HL-60/S4 treated with phorbol 12-myristate 13-acetate at 8.2 ng/mL for 4 days and 3 days (cell line): ENCODE results near the gene CFDP1.
"Not testable (repeated sequence)": the region's sequence is repeated elsewhere in the genome, so short reads cannot be mapped to it uniquely, and the experiment has no call there.

Experiments used
- in situ Hi-C: fragments of 300-500 bp; cut with MboI; formaldehyde crosslinking; loops from 2 replicates; pipeline ENCODE4 v1.15.0; 2022; ENCODE audit warnings: low sequenced_read_pairs

Gene CFDP1

GRCh38 chr16:75272097-75272551, 161.2 kb downstream of the CFDP1 start:
- in situ Hi-C loops, result no loop called here

GRCh38 chr16:75271441-75272096, 161.7 kb downstream of the CFDP1 start:
- in situ Hi-C loops, result no loop called here

DNA sequence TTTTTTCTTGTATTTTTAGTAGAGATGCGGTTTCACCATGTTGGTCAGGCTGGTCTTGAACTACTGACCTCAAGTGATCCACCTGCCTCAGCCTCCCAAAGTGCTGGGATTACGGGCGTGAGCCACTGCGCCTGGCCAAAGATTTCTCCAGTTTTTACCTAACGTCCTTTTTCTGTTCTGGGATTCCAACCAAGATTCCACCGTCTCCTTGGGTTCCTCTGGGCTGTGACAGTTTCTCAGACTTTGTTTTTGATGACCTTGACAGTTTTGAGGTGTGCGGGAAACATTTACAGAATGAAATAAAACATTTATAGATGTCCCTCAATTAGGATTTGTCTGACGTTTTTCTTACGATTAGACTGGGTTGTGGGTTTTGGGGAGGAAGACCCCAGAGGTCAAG, 163.9 kb downstream of the CFDP1 start:
- in situ Hi-C loops, result not testable (repeated sequence)

DNA sequence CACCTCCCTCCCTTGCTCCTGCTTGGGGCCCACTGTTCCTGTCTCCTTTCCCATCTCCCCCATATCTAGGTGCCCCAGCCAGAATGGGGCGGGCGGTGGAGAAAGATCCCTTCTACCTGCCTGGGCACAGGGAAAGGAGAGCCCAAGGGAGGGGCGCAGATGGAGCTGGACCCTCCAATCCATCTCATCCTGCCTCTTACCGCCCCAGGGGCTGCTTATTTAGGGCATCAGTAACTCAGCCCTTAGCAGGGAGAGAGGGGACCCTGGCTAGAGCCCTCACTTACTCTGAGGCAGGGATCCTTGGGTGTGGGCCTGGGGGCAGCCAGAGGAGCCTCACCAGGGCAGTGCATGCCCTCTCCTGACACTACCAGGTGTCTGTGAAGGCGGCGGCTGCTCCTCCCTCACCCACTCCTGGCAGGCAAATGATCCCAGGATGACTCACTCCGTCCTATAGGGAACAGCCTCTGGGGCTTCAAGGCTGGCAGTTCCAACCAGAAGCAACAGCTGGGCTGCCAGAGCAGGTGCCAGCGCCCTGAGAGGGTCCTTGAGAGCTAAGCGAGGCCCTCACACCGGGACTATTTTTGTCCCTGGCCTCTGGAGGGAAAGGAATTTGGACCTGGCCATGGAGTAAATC, 165.6 kb downstream of the CFDP1 start:
- in situ Hi-C loops, result no loop called here

- in situ Hi-C loops, result no loop called here
These were observed 166.3 kb downstream of the CFDP1 start for GRCh38 chr16:75266738-75267630.

DNA sequence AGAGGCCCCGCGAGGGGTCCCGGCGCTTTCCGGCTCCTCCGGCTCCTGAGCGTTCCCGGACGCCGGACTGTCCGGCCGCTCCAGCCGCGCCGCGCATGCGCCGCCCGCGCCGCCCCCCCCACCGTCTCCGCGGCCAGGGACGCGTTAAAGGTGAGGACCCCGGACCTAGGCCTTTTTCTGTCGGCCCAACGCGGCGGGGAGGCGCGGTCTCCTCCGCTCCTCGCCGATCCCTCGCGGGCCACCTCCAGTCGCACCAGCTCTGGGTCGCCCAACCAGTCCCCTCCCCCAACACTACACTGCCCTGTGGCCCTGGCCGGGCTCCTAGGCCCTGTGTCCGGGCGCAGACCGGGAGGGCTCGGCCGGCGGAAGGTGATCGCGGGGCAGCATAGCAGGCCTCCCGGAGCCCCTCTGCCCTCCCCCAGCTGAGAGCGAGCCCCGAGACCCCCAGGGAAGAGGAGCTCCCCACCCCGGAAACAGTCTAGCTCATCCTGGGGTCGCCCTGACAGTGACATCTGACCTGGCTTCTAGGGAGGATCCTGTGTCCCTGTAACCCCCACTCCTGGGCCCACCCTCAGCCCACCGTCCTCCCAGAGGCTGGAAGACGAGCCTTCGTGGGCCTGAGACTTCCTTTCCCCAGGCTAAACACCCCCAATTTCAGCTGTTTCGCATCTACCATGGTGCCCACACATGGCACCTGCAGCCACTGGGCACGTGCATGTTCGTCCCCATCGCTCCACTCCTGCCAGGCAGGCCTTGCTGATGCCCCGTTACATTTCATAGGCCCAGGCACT, 167.2 kb downstream of the CFDP1 start:
- in situ Hi-C loops, result no loop called here

GRCh38 chr16:75264999-75265910, 168.0 kb downstream of the CFDP1 start:
- in situ Hi-C loops, result no loop called here

GRCh38 chr16:75264457-75264998, 168.8 kb downstream of the CFDP1 start:
- in situ Hi-C loops, result no loop called here

GRCh38 chr16:75263963-75264445, 169.3 kb downstream of the CFDP1 start:
- in situ Hi-C loops, result no loop called here

GRCh38 chr16:75263291-75263962, 169.9 kb downstream of the CFDP1 start:
- in situ Hi-C loops, result no loop called here

DNA sequence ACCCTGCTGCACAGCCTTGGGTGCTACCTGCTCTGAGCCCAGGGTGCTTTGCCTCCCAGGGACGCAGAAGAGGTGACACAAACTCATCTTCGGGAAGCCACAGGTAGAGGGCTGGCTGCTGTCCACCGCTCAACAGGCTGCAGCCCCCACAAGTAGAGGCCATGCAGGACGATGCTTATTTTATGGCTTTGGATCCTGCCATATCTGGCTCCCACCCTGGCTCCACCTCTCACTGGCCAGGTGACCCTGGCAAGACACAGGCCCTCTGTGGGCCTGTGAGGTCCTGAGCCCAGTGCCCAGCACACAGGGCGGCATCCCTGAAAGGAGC, 170.5 kb downstream of the CFDP1 start:
- in situ Hi-C loops, result no loop called here

DNA sequence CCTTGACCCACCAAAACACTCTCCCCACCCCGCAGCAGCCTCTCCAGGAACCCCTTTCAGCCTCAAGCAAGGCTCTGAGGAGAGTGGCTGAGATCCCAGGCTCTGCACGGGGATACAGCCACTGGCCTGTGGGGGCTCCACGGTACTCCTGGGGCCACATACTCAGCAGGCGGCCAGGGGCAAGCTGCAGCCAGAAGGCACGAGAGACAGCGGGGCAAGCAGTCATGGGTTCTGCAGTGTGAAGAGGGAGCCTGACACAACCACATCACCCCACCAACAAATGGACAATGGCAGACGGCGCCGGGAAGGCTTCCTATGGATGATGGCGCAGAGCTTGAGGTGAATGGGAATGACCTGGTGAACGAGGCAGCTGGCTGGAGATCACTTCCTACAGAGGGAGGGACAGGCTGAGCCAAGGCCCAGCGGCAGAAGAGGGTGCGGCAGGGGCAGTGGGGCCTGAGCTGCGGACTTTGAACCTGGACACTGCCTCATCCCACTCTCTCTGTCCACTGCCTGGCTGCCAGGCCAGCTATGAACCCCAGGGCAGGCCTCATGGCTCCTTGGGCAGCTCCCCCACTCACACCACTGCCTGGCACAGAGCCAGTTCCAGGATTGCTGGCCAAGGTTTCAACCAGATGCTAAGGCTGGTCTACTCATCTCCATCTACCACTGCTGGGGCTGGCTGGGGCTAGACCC, 171.1 kb downstream of the CFDP1 start:
- in situ Hi-C loops, result no loop called here

- in situ Hi-C loops, result no loop called here
These were observed 171.7 kb downstream of the CFDP1 start for GRCh38 chr16:75261590-75262078.

- in situ Hi-C loops, result no loop called here
These were observed 172.3 kb downstream of the CFDP1 start for GRCh38 chr16:75260851-75261589.

DNA sequence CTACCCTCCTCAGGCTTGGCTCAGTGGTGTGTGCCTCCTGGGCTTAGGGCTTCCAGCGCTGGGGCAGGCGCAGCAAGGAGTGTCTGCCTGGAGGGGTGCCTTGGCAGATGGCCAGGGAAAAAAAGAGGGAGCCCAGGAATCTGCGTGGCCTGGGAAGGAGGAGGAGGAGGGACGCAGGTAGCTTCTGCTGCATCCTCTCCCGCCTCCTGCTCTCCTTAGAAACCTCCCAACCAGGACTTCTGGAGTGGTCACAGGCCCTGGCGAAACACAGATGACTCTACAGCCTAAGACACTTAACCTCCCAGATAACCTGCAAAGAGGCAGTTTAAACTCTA, 174.5 kb downstream of the CFDP1 start:
- in situ Hi-C loops, result no loop called here

DNA sequence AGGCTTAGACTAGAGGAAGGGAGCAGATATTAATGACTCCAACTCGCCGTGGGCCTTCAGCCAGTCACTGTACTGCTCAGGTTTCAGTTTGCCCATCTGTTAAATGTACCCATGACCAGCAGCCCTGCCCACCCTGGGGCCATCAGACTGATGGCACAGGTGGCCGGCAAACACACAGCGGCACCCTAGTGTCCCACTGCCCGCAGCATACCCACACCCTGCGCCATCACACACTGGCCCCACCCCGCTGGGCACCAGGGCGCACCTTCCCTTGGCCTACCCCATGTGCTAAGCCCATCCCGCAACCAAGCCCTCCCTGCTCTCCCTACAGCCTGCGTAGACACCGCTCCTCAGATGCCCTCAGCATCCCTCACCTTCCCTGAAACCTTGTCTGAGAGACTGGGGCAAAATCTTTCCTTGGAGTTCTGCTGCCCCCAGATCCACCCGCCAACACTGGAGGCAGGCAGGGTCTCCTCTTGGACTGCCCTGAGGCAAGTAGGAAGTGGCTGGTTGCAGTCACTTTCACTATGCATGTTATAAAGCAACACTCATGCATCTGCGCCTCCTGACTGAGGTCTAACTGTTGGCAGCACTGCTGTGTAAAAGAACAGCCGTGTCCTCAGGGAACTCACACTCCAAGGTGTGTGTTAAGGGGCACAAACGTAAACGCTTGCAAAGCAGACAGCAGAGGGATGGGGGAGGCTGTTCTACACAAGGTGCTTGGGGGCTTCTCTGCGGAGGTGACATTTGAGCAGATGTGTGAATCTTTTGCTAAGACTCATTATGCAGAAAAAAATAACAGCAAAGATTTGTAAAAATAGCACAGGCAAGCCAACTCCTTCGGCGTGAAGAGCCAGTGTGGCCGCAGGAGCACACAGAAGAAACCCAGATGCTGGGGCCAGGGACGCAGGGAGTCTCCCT, 175.2 kb downstream of the CFDP1 start:
- in situ Hi-C loops, result no loop called here
